Choroid plexus epithelial cell (primary cell): ENCODE data around the gene CNTFR.

Experiments used
- DNase-seq: peaks from one replicate; pipeline ENCODE4 v3.0.0-alpha.2; 2010; ENCODE audit warnings: low read depth
- H3K4me3 ChIP-seq: 2 replicates; pipeline ENCODE4 v1.5.1; 2011; ENCODE audit warnings: low read depth, mild to moderate bottlenecking, control low read depth, low read length, moderate library complexity
- CTCF ChIP-seq: conservative IDR thresholded peaks from 2 replicates; pipeline ENCODE4 v1.5.1; 2011; ENCODE audit warnings: low read depth, mild to moderate bottlenecking, control low read depth, inconsistent platforms, low read length, moderate library complexity

CNTFR gene

GRCh38 chr9:34552986-34553385 lies 36.5 kb downstream of the CNTFR start:
- no peak overlapping the region for H3K4me3 ChIP-seq
- DNase-seq, result no peak
- no peak for TF ChIP-seq CTCF

DNA sequence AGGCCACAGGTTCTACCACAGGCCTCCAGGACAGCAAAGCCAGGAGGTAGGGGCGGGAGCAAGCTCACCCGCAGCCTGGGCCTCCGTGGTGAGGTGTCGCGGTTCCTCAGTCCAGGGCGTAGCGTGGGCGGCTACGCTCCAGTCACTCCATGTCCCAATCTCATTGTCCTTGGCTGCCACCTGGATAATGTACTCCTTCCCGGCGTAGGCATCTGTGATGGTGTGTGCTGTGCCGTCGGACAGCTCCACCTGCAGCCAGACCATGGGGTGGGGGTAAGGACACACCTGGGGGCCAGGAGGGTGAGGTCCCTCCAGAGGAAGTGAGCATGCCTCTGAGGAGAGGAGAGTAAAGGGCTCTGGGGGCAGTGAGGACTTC lies 36.9 kb downstream of the CNTFR start:
- no peak overlapping the region for H3K4me3 ChIP-seq
- no peak for TF ChIP-seq CTCF
- no peak for DNase-seq

DNA sequence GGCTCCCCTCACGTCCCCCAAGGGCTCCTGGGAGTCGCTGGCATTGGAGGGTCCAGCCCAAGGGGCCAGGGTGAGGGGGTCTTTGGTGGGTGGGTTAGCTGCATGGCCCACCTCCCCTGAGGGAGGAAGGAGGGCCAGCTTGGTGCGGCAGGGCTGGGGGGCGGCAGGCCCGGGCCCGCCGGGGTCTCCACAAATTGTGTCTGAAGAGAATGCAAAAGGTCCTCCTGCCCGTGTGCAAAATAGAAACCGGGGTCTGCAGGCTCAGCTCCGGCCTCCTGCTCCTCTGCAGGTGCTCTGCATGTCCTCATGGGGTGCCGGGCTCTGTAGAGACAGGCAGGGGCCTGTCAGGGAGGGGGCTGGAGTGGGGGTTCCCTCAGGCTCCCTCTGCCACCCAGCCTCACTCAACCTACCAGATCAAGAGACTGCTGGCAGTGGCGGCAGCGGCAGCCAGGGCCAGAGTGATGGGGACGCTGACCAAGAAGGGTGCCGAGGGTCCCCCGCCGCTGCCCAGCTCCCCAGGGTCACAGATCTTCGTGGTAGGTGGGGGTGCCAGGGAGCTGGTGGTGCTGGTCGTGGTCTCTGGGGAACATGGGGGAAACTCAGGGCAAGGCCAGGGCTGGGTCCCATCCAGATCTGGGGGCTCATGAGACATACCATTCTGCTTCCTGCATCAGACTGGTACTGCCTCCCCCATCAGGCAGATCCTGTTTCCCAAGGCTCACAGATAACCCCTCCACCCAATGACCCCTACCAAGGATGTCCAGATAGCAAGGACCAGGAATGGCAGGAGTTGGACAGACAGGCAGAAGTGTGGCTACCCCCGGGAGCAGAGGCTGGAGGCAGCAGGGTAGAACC lies 37.5 kb downstream of the CNTFR start:
- no peak for TF ChIP-seq CTCF
- no peak overlapping the region for H3K4me3 ChIP-seq
- no peak for DNase-seq

DNA sequence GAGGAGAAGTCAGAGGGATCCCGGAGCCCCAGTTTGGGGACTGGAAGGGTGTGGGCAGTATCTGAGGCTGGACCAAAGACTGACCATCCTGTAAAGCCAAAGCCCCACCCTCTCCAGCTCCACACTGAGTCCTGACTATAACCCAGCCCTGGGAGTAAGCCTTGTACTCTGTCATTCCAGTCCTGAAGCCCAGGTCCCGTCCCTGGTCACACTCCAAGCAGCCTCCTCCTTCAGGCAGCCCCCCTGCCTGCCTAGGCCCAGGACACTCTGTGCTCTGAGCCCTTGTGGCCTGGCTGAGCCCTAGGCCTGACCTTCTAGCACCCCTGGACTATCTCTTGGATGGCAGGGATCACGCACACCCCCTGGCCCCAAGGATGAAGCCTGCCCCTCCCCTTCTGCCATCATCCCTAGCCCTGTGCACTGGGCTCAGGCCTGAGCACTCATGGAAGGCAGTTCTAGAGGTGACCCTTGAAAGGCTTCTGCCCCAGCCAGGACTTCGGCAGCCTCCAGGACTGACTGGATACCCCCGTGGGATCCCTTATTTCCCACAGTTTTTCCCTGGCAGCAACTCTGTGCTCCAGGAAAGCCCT lies 38.7 kb downstream of the CNTFR start:
- DNase-seq, result no peak
- no peak for TF ChIP-seq CTCF
- H3K4me3 ChIP-seq, result no peak overlapping the region

DNA sequence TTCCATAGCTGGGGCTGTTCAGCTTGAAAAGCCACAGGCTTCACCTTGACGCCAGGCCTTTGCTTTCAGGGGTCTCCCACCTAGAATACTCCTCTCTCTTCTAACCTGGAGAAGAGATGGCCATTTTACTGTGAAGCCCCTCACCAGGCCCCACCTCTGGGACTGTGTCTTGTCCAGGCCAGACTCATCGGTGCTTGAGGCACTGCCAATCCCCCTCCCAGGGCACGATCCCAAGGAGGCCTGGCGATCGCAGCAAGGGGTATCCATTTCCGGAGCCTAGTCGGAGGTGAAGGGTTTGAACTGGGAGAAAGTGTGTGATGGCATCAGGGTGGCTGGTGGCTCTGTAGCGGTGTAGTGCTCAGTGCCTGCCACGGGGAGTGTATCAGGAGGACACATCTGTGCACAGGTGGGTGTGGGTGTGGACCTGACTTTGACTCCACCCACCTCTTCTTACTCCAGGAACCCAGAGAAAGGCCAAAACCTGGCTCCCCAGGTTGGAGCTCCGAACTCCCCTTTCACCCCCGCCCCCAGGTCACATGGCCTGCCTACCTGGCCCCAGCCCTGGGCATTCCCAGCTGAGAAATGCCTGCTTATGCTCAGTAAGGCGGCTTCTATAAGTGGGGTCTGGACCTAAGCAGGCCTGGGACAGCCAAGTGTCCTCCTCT lies 39.4 kb downstream of the CNTFR start:
- H3K4me3 ChIP-seq, result no peak overlapping the region
- no peak for DNase-seq
- TF ChIP-seq CTCF, result no peak

- no peak overlapping the region for H3K4me3 ChIP-seq
- no peak for TF ChIP-seq CTCF
Measured at GRCh38 chr9:34549407-34549732, 40.2 kb downstream of the CNTFR start.

More at GRCh38 chr9:34549407-34549732, 40.2 kb downstream of the CNTFR start:
- no peak for DNase-seq
